K562 (cell line): ENCODE measurements around the gene OSBPL3. TPM values are rescaled to one million over a fixed set of nuclear protein-coding genes. Genes with fewer than 3 reads are reported as not detected.

Experiments used
- ATF7 ChIP-seq: fragments of 450-650 bp; IDR thresholded peaks from 2 replicates; pipeline ENCODE4 v1.7.1; 2014; ENCODE audit warnings: mild to moderate bottlenecking, moderate library complexity
- BDP1 ChIP-seq: IDR thresholded peaks from 3 replicates; pipeline ENCODE4 v1.6.1; 2011; ENCODE audit not compliant: insufficient read length, insufficient read depth
- CREBBP ChIP-seq: IDR thresholded peaks from one replicate; pipeline ENCODE4 v1.6.1; 2012; ENCODE audit warnings: low read depth, mild to moderate bottlenecking, control low read depth, inconsistent platforms, low read length
- ETS1 ChIP-seq: conservative IDR thresholded peaks from 2 replicates; pipeline ENCODE4 v1.6.1; 2011; ENCODE audit warnings: low read depth, mild to moderate bottlenecking, low read length; ENCODE audit not compliant: control insufficient read depth
- ETV5 ChIP-seq: sonication (generic); formaldehyde crosslinking; IDR thresholded peaks from 2 replicates; pipeline ENCODE4 v1.4.0; 2020; ENCODE audit warnings: low read depth, mild to moderate bottlenecking, missing genetic modification reagents
- HMG20B ChIP-seq: fragments of 250-450 bp; sonication (Bioruptor Pico); IDR thresholded peaks from 2 replicates; pipeline ENCODE4 v1.5.0; 2021; ENCODE audit warnings: mild to moderate bottlenecking
- HNRNPUL1 ChIP-seq: fragments of 200-400 bp; formaldehyde crosslinking; IDR thresholded peaks from 2 replicates; pipeline ENCODE4 v1.6.1; 2017; ENCODE audit warnings: low read length
- JUNB ChIP-seq: fragments of 450-650 bp; formaldehyde crosslinking; conservative IDR thresholded peaks from 2 replicates; pipeline ENCODE4 v1.4.0; 2020; ENCODE audit warnings: mild to moderate bottlenecking
- MAZ ChIP-seq, 2 experiments: fragments of 450-650 bp in 1 of 2; sonication (generic) in 1 of 2; formaldehyde crosslinking; IDR thresholded peaks in 1 of 2; conservative IDR thresholded peaks in 1 of 2; 2 replicates each; pipeline versions ENCODE4 v1.4.0 to v1.5.0; 2020; ENCODE audit warnings: mild to moderate bottlenecking in 1 of 2, missing genetic modification reagents in 1 of 2
- PHF20 ChIP-seq: fragments of 450-650 bp; IDR thresholded peaks from 2 replicates; pipeline ENCODE4 v1.6.1; 2018; ENCODE audit not compliant: partially characterized antibody
- STAT6 ChIP-seq: sonication (generic); formaldehyde crosslinking; IDR thresholded peaks from 2 replicates; pipeline ENCODE4 v1.8.1; 2023; ENCODE audit warnings: mild to moderate bottlenecking, missing genetic modification reagents
- THRB ChIP-seq: fragments of 450-650 bp; formaldehyde crosslinking; conservative IDR thresholded peaks from 2 replicates; pipeline ENCODE4 v1.4.0; 2022; ENCODE audit warnings: mild to moderate bottlenecking, missing genetic modification characterization
- ZNF184 ChIP-seq: sonication (generic); formaldehyde crosslinking; IDR thresholded peaks from 2 replicates; pipeline ENCODE4 v1.5.0; 2020; ENCODE audit warnings: missing genetic modification reagents
- ZNF407 ChIP-seq: fragments of 450-650 bp; IDR thresholded peaks from 2 replicates; pipeline ENCODE4 v1.6.1; 2016; ENCODE audit warnings: low read depth
- ZNF75A ChIP-seq: fragments of 450-650 bp; formaldehyde crosslinking; IDR thresholded peaks from 2 replicates; pipeline ENCODE4 v1.4.0; 2020; ENCODE audit warnings: mild to moderate bottlenecking
- polyA plus RNA-seq, 8 experiments: library from polyadenylated mRNA; depleted of rRNA in 4 of 8; stranded (reverse) in 5 of 8; unstranded in 3 of 8; fragments of >200 nt; fragmentation: Nextera tagmentation in 2 of 8; fragmentation: Illumina TruSeq in 1 of 8; extraction: Ambion mirVana in 2 of 8; extraction: Trizol in 1 of 8; gene quantifications; 2 replicates each; pipeline versions ENCODE4 v1.2.1 to v1.2.3, GENCODE V29; 2011 to 2014; ENCODE audit warnings: inconsistent platforms in 1 of 8, missing spikeins in 1 of 8
- total RNA-seq, 7 experiments: library from RNA; depleted of rRNA in 6 of 7; stranded (reverse); fragments of >200 nt in 6 of 7; fragmentation: Illumina TruSeq in 2 of 7; extraction: Trizol in 2 of 7; gene quantifications; 2 replicates each; pipeline versions ENCODE4 v1.2.1 to v1.2.3, GENCODE V29; 2011 to 2021; ENCODE audit warnings: low replicate concordance in 1 of 7

Gene OSBPL3
- total and polyA plus RNA-seq, 9 of the 15 experiments (the other 6 are each of a cell fraction or from before 2014, with no cell fraction given) = 4.8 to 37.2 (median 26.5) TPM

- TF ChIP-seq ZNF184 = no peak
- peak; percentile 49; the same call in 1 of the 2 replicates for TF ChIP-seq ETV5 (CRISPR knock-in tag)
- TF ChIP-seq HNRNPUL1 = no peak
- no peak for TF ChIP-seq ZNF407
- no peak for TF ChIP-seq ETS1
- no peak for TF ChIP-seq BDP1
- no peak for TF ChIP-seq HMG20B (CRISPR knock-in tag)
- TF ChIP-seq MAZ (CRISPR knock-in tag; conservative IDR thresholded peaks at IDR 0.05 in 1 of 2, IDR thresholded peaks at IDR 0.05 in 1 of 2) = 0 out of 4 replicates have a peak, but pooled peaks of 1 of the 2 experiments have one; percentile 18
- TF ChIP-seq THRB (CRISPR knock-in tag) = no peak
- no peak for TF ChIP-seq STAT6
- no peak for TF ChIP-seq CREBBP
- no peak for TF ChIP-seq PHF20
- no peak for TF ChIP-seq JUNB (CRISPR knock-in tag)
- no peak for TF ChIP-seq ZNF75A (CRISPR knock-in tag)
- TF ChIP-seq ATF7 = peak; percentile 34; the same call in 1 of the 2 replicates
Observed at GRCh38 chr7:24923172-24923865, 56.7 kb downstream of the OSBPL3 start (continued).
